HepG2 (cell line): ENCODE measurements around the gene FOCAD. TPM values are rescaled to one million over a fixed set of nuclear protein-coding genes. Genes with fewer than 3 reads are reported as not detected.
A peak's percentile ranks its signal among the peaks of the same experiment; 100 is the strongest.

Experiments
- ATF3 ChIP-seq: sonication (generic); formaldehyde crosslinking; IDR thresholded peaks from 2 replicates; pipeline ENCODE4 v1.4.0; 2020; ENCODE audit warnings: missing genetic modification reagents
- CBX1 ChIP-seq: IDR thresholded peaks from one replicate; pipeline ENCODE4 v1.6.1; 2016; ENCODE audit warnings: antibody characterized with exemption, low read depth
- DRAP1 ChIP-seq: IDR thresholded peaks from 2 replicates; pipeline ENCODE4 v1.6.1; 2016; ENCODE audit warnings: missing genetic modification reagents, missing compliant biosample characterization
- GABPA ChIP-seq, 2 experiments: IDR thresholded peaks; 2 replicates each; pipeline ENCODE4 v1.6.1; 2011 to 2016; ENCODE audit warnings: low read depth in 2 of 2, low read length in 1 of 2, missing biosample characterization in 1 of 2, missing genetic modification characterization in 1 of 2
- GTF3A ChIP-seq: sonication (generic); formaldehyde crosslinking; conservative IDR thresholded peaks from 2 replicates; pipeline ENCODE4 v1.4.0; 2020; ENCODE audit warnings: mild to moderate bottlenecking, missing genetic modification reagents
- KDM3A ChIP-seq: IDR thresholded peaks from 2 replicates; pipeline ENCODE4 v1.6.1; 2018; ENCODE audit warnings: low read depth, missing compliant biosample characterization
- MED8 ChIP-seq: sonication (generic); formaldehyde crosslinking; IDR thresholded peaks from 2 replicates; pipeline ENCODE4 v1.8.1; 2023; ENCODE audit warnings: mild to moderate bottlenecking, missing genetic modification reagents; ENCODE audit not compliant: insufficient replicate concordance
- NKX3-1 ChIP-seq: sonication (generic); formaldehyde crosslinking; IDR thresholded peaks from 2 replicates; pipeline ENCODE4 v1.5.0; 2020; ENCODE audit warnings: missing genetic modification reagents
- NR1H2 ChIP-seq: sonication (generic); formaldehyde crosslinking; IDR thresholded peaks from 2 replicates; pipeline ENCODE4 v1.8.1; 2022; ENCODE audit warnings: low read depth, missing genetic modification reagents, borderline replicate concordance
- POLR2G ChIP-seq: fragments of 200-400 bp; formaldehyde crosslinking; IDR thresholded peaks from 2 replicates; pipeline ENCODE4 v1.6.1; 2018; ENCODE audit warnings: mild to moderate bottlenecking, low read depth, low read length, moderate library complexity
- RXRA ChIP-seq: sonication (generic); formaldehyde crosslinking; IDR thresholded peaks from 2 replicates; pipeline ENCODE4 v1.5.1; 2020; ENCODE audit warnings: missing genetic modification reagents
- STAG1 ChIP-seq: sonication (generic); formaldehyde crosslinking; IDR thresholded peaks from 2 replicates; pipeline ENCODE4 v1.4.0; 2020; ENCODE audit warnings: missing genetic modification reagents
- TEAD3 ChIP-seq: optimal IDR thresholded peaks from 2 replicates; pipeline ENCODE3; 2016; ENCODE audit warnings: borderline replicate concordance
- TFDP2 ChIP-seq: sonication (generic); formaldehyde crosslinking; IDR thresholded peaks from 2 replicates; pipeline ENCODE4 v1.4.0; 2020; ENCODE audit warnings: missing genetic modification reagents
- ZBTB3 ChIP-seq: sonication (generic); formaldehyde crosslinking; IDR thresholded peaks from 2 replicates; pipeline ENCODE4 v1.4.0; 2020; ENCODE audit warnings: low read depth, mild to moderate bottlenecking, moderate library complexity, missing genetic modification reagents, borderline replicate concordance
- ZBTB40 ChIP-seq, 2 experiments: fragments of 450-650 bp in 1 of 2; sonication (generic) in 1 of 2; formaldehyde crosslinking in 1 of 2; IDR thresholded peaks; 2 replicates each; pipeline versions ENCODE4 v1.6.1 to v1.8.0; 2016 to 2022; ENCODE audit warnings: antibody characterized with exemption in 1 of 2, mild to moderate bottlenecking in 1 of 2, missing genetic modification reagents in 1 of 2
- ZNF136 ChIP-seq: sonication (generic); formaldehyde crosslinking; IDR thresholded peaks from 2 replicates; pipeline ENCODE4 v1.8.1; 2022; ENCODE audit warnings: low read depth, mild to moderate bottlenecking, moderate library complexity, missing genetic modification reagents
- ZNF331 ChIP-seq: sonication (generic); formaldehyde crosslinking; IDR thresholded peaks from 2 replicates; pipeline ENCODE4 v1.4.0; 2020; ENCODE audit warnings: missing genetic modification reagents
- ZNF335 ChIP-seq: sonication (generic); formaldehyde crosslinking; IDR thresholded peaks from 2 replicates; pipeline ENCODE4 v1.4.0; 2020; ENCODE audit warnings: missing genetic modification reagents
- ZNF383 ChIP-seq: sonication (generic); formaldehyde crosslinking; IDR thresholded peaks from 2 replicates; pipeline ENCODE4 v1.4.0; 2020; ENCODE audit warnings: missing genetic modification reagents, mild to moderate bottlenecking, borderline replicate concordance
- ZNF761 ChIP-seq: sonication (generic); formaldehyde crosslinking; conservative IDR thresholded peaks from 2 replicates; pipeline ENCODE4 v1.4.0; 2020; ENCODE audit warnings: mild to moderate bottlenecking, missing genetic modification reagents
- polyA plus RNA-seq, 8 experiments: library from polyadenylated mRNA; depleted of rRNA in 3 of 8; stranded (reverse) in 7 of 8; unstranded in 1 of 8; fragments of >200 nt; fragmentation: Illumina TruSeq in 4 of 8; extraction: Trizol in 4 of 8; gene quantifications; 2 replicates each; pipeline versions ENCODE4 v1.2.1 to v1.2.3, GENCODE V29; 2011 to 2016; ENCODE audit warnings: low read depth in 4 of 8, missing spikeins in 1 of 8, mixed read lengths in 1 of 8; ENCODE audit not compliant: insufficient read depth in 1 of 8
- total RNA-seq, 5 experiments: library from RNA; depleted of rRNA; stranded (reverse); fragments of >200 nt; fragmentation: Illumina TruSeq; extraction: Trizol; gene quantifications; 2 replicates each; pipeline ENCODE4 v1.2.3, GENCODE V29; 2016; ENCODE audit warnings: low read depth in 1 of 5

FOCAD gene
- total and polyA plus RNA-seq, 2 of the 13 experiments (the other 11 are each of a cell fraction or from before 2014, with no cell fraction given), result 18.0 to 31.1 TPM

GRCh38 chr9:20692554-20692953 lies 8.5 kb downstream of the FOCAD start (continued):
- TF ChIP-seq ZBTB40 (IDR thresholded peaks at IDR 0.05) (no peak), ZBTB40 (CRISPR knock-in tag; IDR thresholded peaks at IDR 0.05) (peak; percentile 18; the same call in 1 of the 2 replicates), KDM3A (CRISPR knock-in tag) (no peak), RXRA (CRISPR knock-in tag) (no peak; the same call in 1 of the 2 replicates), POLR2G (no peak), ATF3 (no peak), NKX3-1 (CRISPR knock-in tag) (no peak), ZNF335 (no peak), NR1H2 (no peak), ZNF383 (CRISPR knock-in tag) (no peak), GTF3A (CRISPR knock-in tag) (no peak), ZNF761 (CRISPR knock-in tag) (no peak), TEAD3 (peak; percentile 80), GABPA (IDR thresholded peaks at IDR 0.05; ENCODE audit: low read depth, low read length) (no peak), GABPA (CRISPR knock-in tag; IDR thresholded peaks at IDR 0.05; ENCODE audit: low read depth) (0 out of 2 replicates have a peak, but pooled peaks have one; percentile 25), ZBTB3 (CRISPR knock-in tag) (no peak), STAG1 (no peak), MED8 (no peak), CBX1 (no peak), ZNF136 (CRISPR knock-in tag) (no peak), TFDP2 (CRISPR knock-in tag) (no peak), ZNF331 (CRISPR knock-in tag) (peak; percentile 65), DRAP1 (CRISPR knock-in tag) (no peak)
